Uterus (tissue), 4 donors: ENCODE measurements around the gene SIK2. TPM values are rescaled to one million over a fixed set of nuclear protein-coding genes. Genes with fewer than 3 reads are reported as not detected.

Source experiments
- DNase-seq, 2 donors: peaks; one replicate each; pipeline ENCODE4 v3.0.0-alpha.2; 2019 to 2020
- H3K27ac ChIP-seq, 2 donors: fragments of 200-600 bp; sonication (generic); 1 replicate in 1 of 2; 2 replicates in 1 of 2; pipeline ENCODE4 v1.5.1; 2016 to 2018
- H3K27me3 ChIP-seq, 2 donors: fragments of 200-600 bp; sonication (generic); one replicate each; pipeline ENCODE4 v1.5.1; 2018 to 2019; ENCODE audit warnings: control low read depth in 1 of 2
- H3K36me3 ChIP-seq, 2 donors: fragments of 200-600 bp; sonication (generic); one replicate each; pipeline ENCODE4 v1.5.1; 2019; ENCODE audit warnings: control low read depth in 1 of 2
- H3K4me1 ChIP-seq, 2 donors: fragments of 200-600 bp; sonication (generic); one replicate each; pipeline ENCODE4 v1.5.1; 2018 to 2019; ENCODE audit warnings: control low read depth in 1 of 2
- H3K4me3 ChIP-seq, 2 donors: fragments of 200-600 bp; sonication (generic); 1 replicate in 1 of 2; 2 replicates in 1 of 2; pipeline ENCODE4 v1.5.1; 2018 to 2019; ENCODE audit warnings: mild to moderate bottlenecking in 1 of 2
- H3K9me3 ChIP-seq, 2 donors: fragments of 200-600 bp; sonication (generic); one replicate each; pipeline ENCODE4 v1.5.1; 2019; ENCODE audit warnings: control low read depth in 1 of 2
- CTCF ChIP-seq, 4 experiments: fragments of 200-600 bp in 2 of 4; fragments of 450-650 bp in 2 of 4; sonication (generic) in 2 of 4; IDR thresholded peaks; one replicate each; pipeline ENCODE4 v1.5.1; 2016 to 2019; ENCODE audit warnings: antibody characterized with exemption in 4 of 4, mild to moderate bottlenecking in 2 of 4, moderate library complexity in 1 of 4
- POLR2A ChIP-seq, 2 donors: fragments of 450-650 bp; IDR thresholded peaks; one replicate each; pipeline ENCODE4 v1.6.1; 2016; ENCODE audit warnings: antibody characterized with exemption in 2 of 2, mild to moderate bottlenecking in 1 of 2, moderate library complexity in 1 of 2
- intact Hi-C: fragments of 100-400 bp; cut with DNase I; formaldehyde crosslinking; loops from one replicate; pipeline ENCODE4 v1.15.1; 2023; ENCODE audit warnings: low total_unique reads
- total RNA-seq, 4 donors: library from RNA; depleted of rRNA in 3 of 4; stranded (reverse); fragments of >200 nt in 3 of 4; gene quantifications; one replicate each; pipeline versions ENCODE4 v1.1.0 to v1.2.4, GENCODE V29; 2014 to 2023
- donor health status: DM: yes; HTN: yes; CAD: no.

Gene SIK2
- total RNA-seq, 4 donors from 2014 or later: 11.5 to 27.7 (median 16.7) TPM

GRCh38 chr11:111759778-111760407 lies 157.6 kb downstream of the SIK2 start:
- intact Hi-C loops: no loop called here
- DNase-seq: no peak
- Histone ChIP-seq H3K27ac (peak overlapping the region in 1 of 2 donors; percentile 17), H3K36me3 (peaks cover 0 to 2% of the 10 kb centered on the region in 2 donors), H3K27me3 (no peaks in the 10 kb centered on the region), H3K9me3 (no peaks in the 10 kb centered on the region), H3K4me3 (no peak overlapping the region), H3K4me1 (no peaks in the 10 kb centered on the region)
- TF ChIP-seq POLR2A (IDR thresholded peaks at IDR 0.05): no peak
- no peak for TF ChIP-seq CTCF (IDR thresholded peaks at IDR 0.05)

- H3K9me3 ChIP-seq: no peaks in the 10 kb centered on the region
- no peaks in the 10 kb centered on the region for H3K27me3 ChIP-seq
- H3K27ac ChIP-seq: no peak overlapping the region
- no peak for DNase-seq
- no peak overlapping the region for H3K4me3 ChIP-seq
- intact Hi-C loops: no loop called here
- no peaks in the 10 kb centered on the region for H3K4me1 ChIP-seq
- H3K36me3 ChIP-seq: peaks cover 0 to 2% of the 10 kb centered on the region in 2 donors
- no peak for TF ChIP-seq CTCF (IDR thresholded peaks at IDR 0.05)
- TF ChIP-seq POLR2A (IDR thresholded peaks at IDR 0.05): no peak
Observed at GRCh38 chr11:111761036-111761435, 158.8 kb downstream of the SIK2 start.

GRCh38 chr11:111762526-111762925 lies 160.3 kb downstream of the SIK2 start:
- no peak for TF ChIP-seq CTCF (IDR thresholded peaks at IDR 0.05)
- no peak for TF ChIP-seq POLR2A (IDR thresholded peaks at IDR 0.05)
- Histone ChIP-seq H3K4me3 (no peak overlapping the region), H3K9me3 (no peaks in the 10 kb centered on the region), H3K4me1 (no peaks in the 10 kb centered on the region), H3K27me3 (no peaks in the 10 kb centered on the region), H3K36me3 (peaks cover 0 to 2% of the 10 kb centered on the region in 2 donors), H3K27ac (no peak overlapping the region)
- intact Hi-C loops: no loop called here
- DNase-seq: no peak

GRCh38 chr11:111762981-111763643 lies 160.9 kb downstream of the SIK2 start:
- no peaks in the 10 kb centered on the region for H3K9me3 ChIP-seq
- no peak for DNase-seq
- intact Hi-C loops: no loop called here
- H3K4me1 ChIP-seq: no peaks in the 10 kb centered on the region
- no peak for TF ChIP-seq POLR2A (IDR thresholded peaks at IDR 0.05)
- TF ChIP-seq CTCF (IDR thresholded peaks at IDR 0.05): no peak
- no peaks in the 10 kb centered on the region for H3K27me3 ChIP-seq
- H3K36me3 ChIP-seq: peaks cover 0 to 2% of the 10 kb centered on the region in 2 donors
- H3K27ac ChIP-seq: no peak overlapping the region
- no peak overlapping the region for H3K4me3 ChIP-seq

GRCh38 chr11:111764621-111765020 lies 162.4 kb downstream of the SIK2 start:
- H3K27me3 ChIP-seq: no peaks in the 10 kb centered on the region
- H3K27ac ChIP-seq: peak overlapping the region; percentile 94 to 97
- intact Hi-C loops: loop anchor here (5.0 kb wide), 1 partner anchor 162 kb away; the partner anchor contains the start of gene SIK2
- no peak for DNase-seq
- H3K9me3 ChIP-seq: no peaks in the 10 kb centered on the region
- H3K4me1 ChIP-seq: no peaks in the 10 kb centered on the region
- H3K36me3 ChIP-seq: peaks cover 0 to 2% of the 10 kb centered on the region in 2 donors
- peak overlapping the region in 1 of 2 donors; percentile 96 for H3K4me3 ChIP-seq
- TF ChIP-seq CTCF (IDR thresholded peaks at IDR 0.05): no peak
- no peak for TF ChIP-seq POLR2A (IDR thresholded peaks at IDR 0.05)
